ENCODE measurements around the gene CEACAM16. TPM values are rescaled to one million over a fixed set of nuclear protein-coding genes. Genes with fewer than 3 reads are reported as not detected.
"Not testable (repeated sequence)": the region's sequence is repeated elsewhere in the genome, so short reads cannot be mapped to it uniquely, and the experiment has no call there.

The CEACAM16 gene
- polyA plus RNA-seq, 1 experiment: not detected

GRCh38 chr19:44668985-44669764 lies 29.8 kb upstream of the CEACAM16 start:
- Histone ChIP-seq H3K4me3 (ENCODE audit: low read depth, low read length) (no peak overlapping the region), H3K27ac (ENCODE audit: low read depth, low read length) (no peak overlapping the region), H3K9me3 (ENCODE audit: control insufficient read depth, insufficient read depth, low read length) (peaks cover 4% of the 10 kb centered on the region), H3K27me3 (ENCODE audit: control insufficient read depth, insufficient read depth, low read length) (no peaks in the 10 kb centered on the region)
- TF ChIP-seq, protein P1, sequence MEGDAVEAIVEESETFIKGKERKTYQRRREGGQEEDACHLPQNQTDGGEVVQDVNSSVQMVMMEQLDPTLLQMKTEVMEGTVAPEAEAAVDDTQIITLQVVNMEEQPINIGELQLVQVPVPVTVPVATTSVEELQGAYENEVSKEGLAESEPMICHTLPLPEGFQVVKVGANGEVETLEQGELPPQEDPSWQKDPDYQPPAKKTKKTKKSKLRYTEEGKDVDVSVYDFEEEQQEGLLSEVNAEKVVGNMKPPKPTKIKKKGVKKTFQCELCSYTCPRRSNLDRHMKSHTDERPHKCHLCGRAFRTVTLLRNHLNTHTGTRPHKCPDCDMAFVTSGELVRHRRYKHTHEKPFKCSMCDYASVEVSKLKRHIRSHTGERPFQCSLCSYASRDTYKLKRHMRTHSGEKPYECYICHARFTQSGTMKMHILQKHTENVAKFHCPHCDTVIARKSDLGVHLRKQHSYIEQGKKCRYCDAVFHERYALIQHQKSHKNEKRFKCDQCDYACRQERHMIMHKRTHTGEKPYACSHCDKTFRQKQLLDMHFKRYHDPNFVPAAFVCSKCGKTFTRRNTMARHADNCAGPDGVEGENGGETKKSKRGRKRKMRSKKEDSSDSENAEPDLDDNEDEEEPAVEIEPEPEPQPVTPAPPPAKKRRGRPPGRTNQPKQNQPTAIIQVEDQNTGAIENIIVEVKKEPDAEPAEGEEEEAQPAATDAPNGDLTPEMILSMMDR (IDR thresholded peaks at IDR 0.05; ENCODE audit: low read depth, low read length): no peak
- DNase-seq (ENCODE audit: low read depth, low spot score): no peak
- ChIA-PET POLR2A (interaction anchor here (0.7 kb wide), 2 partner anchors 11 to 81 kb away, joined by 3 read pairs; no protein-coding TSS in a partner anchor), CTCF (no interaction called here)

DNA sequence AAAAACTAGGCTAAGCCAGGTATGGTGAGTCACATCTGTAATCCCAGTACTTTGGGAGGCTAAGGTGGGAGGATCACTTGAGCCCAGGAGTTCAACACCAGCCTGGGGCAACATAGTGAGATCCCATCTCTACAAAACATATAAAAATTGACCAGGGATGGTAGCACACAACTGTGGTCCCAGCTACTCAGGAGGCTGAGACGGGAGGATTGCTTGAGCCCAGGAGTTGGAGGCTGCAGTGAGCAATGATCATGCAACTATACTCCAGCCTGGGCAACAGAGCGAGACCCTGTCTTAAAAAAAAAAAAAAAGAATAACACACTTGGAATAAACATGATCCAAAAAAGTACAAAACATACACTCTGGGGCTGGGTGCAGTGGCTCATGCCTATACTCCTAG lies 28.9 kb upstream of the CEACAM16 start:
- H3K27me3 ChIP-seq (ENCODE audit: control insufficient read depth, insufficient read depth, low read length); DNase-seq (ENCODE audit: low read depth, low spot score); H3K4me3 ChIP-seq (ENCODE audit: low read depth, low read length); H3K9me3 ChIP-seq (ENCODE audit: control insufficient read depth, insufficient read depth, low read length); H3K27ac ChIP-seq (ENCODE audit: low read depth, low read length); CTCF ChIA-PET; POLR2A ChIA-PET: not testable (repeated sequence)

DNA sequence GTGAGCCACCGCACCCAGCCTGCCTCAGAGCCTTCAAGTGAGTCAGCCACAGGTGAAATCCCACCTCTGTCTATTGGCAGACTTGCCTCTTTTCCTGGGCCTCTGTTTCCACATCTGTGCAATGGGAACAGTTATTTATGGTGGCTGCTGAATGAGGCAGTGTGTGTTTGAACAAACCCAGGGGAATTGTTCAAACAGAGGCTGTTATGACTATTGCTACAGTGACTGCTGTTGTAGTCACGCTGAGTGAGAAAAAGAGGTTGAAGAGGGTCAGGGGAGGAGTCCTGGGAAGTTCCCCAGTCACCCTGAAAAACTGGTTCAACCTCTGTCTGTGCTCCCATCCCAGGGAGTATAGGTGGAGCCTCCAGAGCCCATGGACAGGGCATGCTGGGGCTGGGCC lies 27.6 kb upstream of the CEACAM16 start, which contains the start of gene CEACAM19:
Gene CEACAM19 (plus strand): TSS at position 83 of the 400 bp plus-strand sequence. CDS start 450 bp downstream, outside the sequence.
- no peak for DNase-seq (ENCODE audit: low read depth, low spot score)
- Histone ChIP-seq H3K9me3 (ENCODE audit: control insufficient read depth, insufficient read depth, low read length) (peaks cover 4% of the 10 kb centered on the region), H3K27me3 (ENCODE audit: control insufficient read depth, insufficient read depth, low read length) (no peaks in the 10 kb centered on the region), H3K4me3 (ENCODE audit: low read depth, low read length) (no peak within 1 kb of the TSS), H3K27ac (ENCODE audit: low read depth, low read length) (no peak within 1 kb of the TSS)
- POLR2A ChIA-PET: interaction anchor here (0.6 kb wide), 1 partner anchor 174 kb away, joined by 6 read pairs; no protein-coding TSS in a partner anchor
- CTCF ChIA-PET: no interaction called here
- TF ChIP-seq, protein P1 (IDR thresholded peaks at IDR 0.05; ENCODE audit: low read depth, low read length): no peak

GRCh38 chr19:44672226-44672625 lies 26.7 kb upstream of the CEACAM16 start:
- ChIA-PET CTCF (no interaction called here), POLR2A (no interaction called here)
- TF ChIP-seq, protein P1 (IDR thresholded peaks at IDR 0.05; ENCODE audit: low read depth, low read length): no peak
- H3K4me3 ChIP-seq (ENCODE audit: low read depth, low read length): no peak overlapping the region
- DNase-seq (ENCODE audit: low read depth, low spot score): no peak
- H3K27ac ChIP-seq (ENCODE audit: low read depth, low read length): no peak overlapping the region
- no peaks in the 10 kb centered on the region for H3K27me3 ChIP-seq (ENCODE audit: control insufficient read depth, insufficient read depth, low read length)
- peaks cover 4% of the 10 kb centered on the region for H3K9me3 ChIP-seq (ENCODE audit: control insufficient read depth, insufficient read depth, low read length)

DNA sequence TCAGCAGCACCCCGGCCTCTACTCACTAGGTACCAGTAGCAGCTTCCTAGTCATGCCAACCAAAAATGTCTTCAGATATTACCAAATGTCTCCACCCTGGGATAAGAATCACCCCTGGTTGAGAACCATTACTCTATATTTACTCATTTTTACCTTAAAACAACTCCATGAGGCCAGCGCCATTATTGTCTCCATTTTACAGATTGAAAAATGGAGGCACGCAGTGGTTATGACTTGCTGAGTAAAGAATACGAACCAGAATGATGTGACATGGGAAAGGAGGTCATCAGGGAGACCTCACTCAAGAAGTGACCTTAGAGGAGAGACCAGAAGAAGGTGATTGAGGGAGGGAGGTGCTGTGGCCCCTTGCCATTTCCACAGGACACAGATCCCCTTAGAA lies 25.4 kb upstream of the CEACAM16 start:
- CTCF ChIA-PET: interaction anchor here (0.9 kb wide), 1 partner anchor 14 kb away, joined by 4 read pairs; no protein-coding TSS in a partner anchor
- H3K27me3 ChIP-seq (ENCODE audit: control insufficient read depth, insufficient read depth, low read length): no peaks in the 10 kb centered on the region
- no peak overlapping the region for H3K4me3 ChIP-seq (ENCODE audit: low read depth, low read length)
- TF ChIP-seq, protein P1 (IDR thresholded peaks at IDR 0.05; ENCODE audit: low read depth, low read length): no peak
- peaks cover 4% of the 10 kb centered on the region for H3K9me3 ChIP-seq (ENCODE audit: control insufficient read depth, insufficient read depth, low read length)
- H3K27ac ChIP-seq (ENCODE audit: low read depth, low read length): no peak overlapping the region
- POLR2A ChIA-PET: no interaction called here
- no peak for DNase-seq (ENCODE audit: low read depth, low spot score)
